ENCODE results near the gene GGCT. TPM values are rescaled to one million over a fixed set of nuclear protein-coding genes. Genes with fewer than 3 reads are reported as not detected.

GGCT gene
- total RNA-seq, 1 experiment from 2014 or later: 73.5 TPM

- no peaks in the 10 kb centered on the region for H3K27me3 ChIP-seq (ENCODE audit: low read length)
- H4K20me1 ChIP-seq (ENCODE audit: insufficient read depth, low read depth, low read length): no peaks in the 10 kb centered on the region
- no peak overlapping the region for H3K9ac ChIP-seq (ENCODE audit: low read length)
- no peaks in the 10 kb centered on the region for H3K9me2 ChIP-seq (replicated peaks; ENCODE audit: insufficient read depth, low read length)
- H3K4me3 ChIP-seq (ENCODE audit: low read length): no peak overlapping the region
- H3K79me2 ChIP-seq (ENCODE audit: low read length): no peaks in the 10 kb centered on the region
- no peaks in the 10 kb centered on the region for H3K36me3 ChIP-seq (ENCODE audit: insufficient read depth, low read length)
- no peak overlapping the region for H3K4me2 ChIP-seq (ENCODE audit: low read depth, low read length, poor library complexity, severe bottlenecking)
- no peak for DNase-seq
- no peak overlapping the region for H3K27ac ChIP-seq (ENCODE audit: low read length)
- no peak overlapping the region for H2AFZ ChIP-seq (ENCODE audit: low read length)
- peaks cover 6% of the 10 kb centered on the region for H3K4me1 ChIP-seq (ENCODE audit: low read length)
- no peaks in the 10 kb centered on the region for H3K9me3 ChIP-seq (ENCODE audit: low read length)
Observed at GRCh38 chr7:30525429-30525828, 20.8 kb upstream of the GGCT start.

DNA sequence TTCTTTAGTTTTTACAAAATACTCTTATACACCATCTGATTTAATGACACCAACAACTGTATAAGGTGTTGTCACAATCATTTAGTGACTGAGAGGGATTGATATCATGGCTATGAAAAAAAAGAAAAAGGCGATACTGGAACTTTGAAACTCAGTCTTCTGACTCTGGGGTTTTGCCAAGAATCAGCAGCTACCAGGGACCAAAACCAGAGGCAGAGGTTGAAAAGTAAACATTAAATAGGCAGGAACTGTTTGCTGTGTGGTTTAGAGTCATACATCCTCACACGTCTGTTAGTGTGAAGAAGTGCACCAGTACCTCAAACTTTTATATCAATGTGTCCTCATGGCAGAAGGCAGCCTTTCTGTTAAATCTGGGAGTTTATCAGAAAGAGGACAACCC, 19.9 kb upstream of the GGCT start:
- no peak overlapping the region for H3K9ac ChIP-seq (ENCODE audit: low read length)
- no peaks in the 10 kb centered on the region for H3K36me3 ChIP-seq (ENCODE audit: insufficient read depth, low read length)
- no peaks in the 10 kb centered on the region for H3K9me2 ChIP-seq (replicated peaks; ENCODE audit: insufficient read depth, low read length)
- peaks cover 11% of the 10 kb centered on the region for H3K4me1 ChIP-seq (ENCODE audit: low read length)
- DNase-seq: no peak
- H3K4me2 ChIP-seq (ENCODE audit: low read depth, low read length, poor library complexity, severe bottlenecking): no peak overlapping the region
- no peaks in the 10 kb centered on the region for H3K79me2 ChIP-seq (ENCODE audit: low read length)
- H3K4me3 ChIP-seq (ENCODE audit: low read length): no peak overlapping the region
- H4K20me1 ChIP-seq (ENCODE audit: insufficient read depth, low read depth, low read length): no peaks in the 10 kb centered on the region
- no peak overlapping the region for H2AFZ ChIP-seq (ENCODE audit: low read length)
- H3K9me3 ChIP-seq (ENCODE audit: low read length): no peaks in the 10 kb centered on the region
- no peaks in the 10 kb centered on the region for H3K27me3 ChIP-seq (ENCODE audit: low read length)
- H3K27ac ChIP-seq (ENCODE audit: low read length): no peak overlapping the region

GRCh38 chr7:30523466-30523865, 18.8 kb upstream of the GGCT start:
- no peak overlapping the region for H3K4me3 ChIP-seq (ENCODE audit: low read length)

DNA sequence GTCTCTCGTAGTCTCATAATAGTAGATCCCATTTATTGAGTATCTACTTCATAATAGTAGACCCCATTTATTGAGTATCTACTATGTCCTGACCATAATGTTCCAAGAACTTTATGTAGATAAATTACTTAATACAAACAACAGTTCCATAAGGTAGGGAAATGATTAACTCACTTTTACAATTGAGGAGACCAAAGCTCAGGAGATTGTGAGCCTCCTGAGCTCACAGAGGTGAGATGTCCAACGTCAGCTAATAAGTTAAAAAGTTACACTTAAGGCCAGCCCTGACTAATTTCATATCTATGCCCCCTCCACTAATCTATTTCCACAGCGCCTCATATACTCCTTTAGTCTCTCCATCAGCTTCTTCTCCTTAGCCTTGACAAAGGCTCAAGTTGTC, 17.5 kb upstream of the GGCT start:
- H3K4me2 ChIP-seq (ENCODE audit: low read depth, low read length, poor library complexity, severe bottlenecking): no peak overlapping the region
- no peaks in the 10 kb centered on the region for H3K79me2 ChIP-seq (ENCODE audit: low read length)
- DNase-seq: no peak
- no peaks in the 10 kb centered on the region for H3K9me3 ChIP-seq (ENCODE audit: low read length)
- H4K20me1 ChIP-seq (ENCODE audit: insufficient read depth, low read depth, low read length): no peaks in the 10 kb centered on the region
- H3K27me3 ChIP-seq (ENCODE audit: low read length): no peaks in the 10 kb centered on the region
- no peaks in the 10 kb centered on the region for H3K9me2 ChIP-seq (replicated peaks; ENCODE audit: insufficient read depth, low read length)
- no peak overlapping the region for H3K4me3 ChIP-seq (ENCODE audit: low read length)
- no peaks in the 10 kb centered on the region for H3K36me3 ChIP-seq (ENCODE audit: insufficient read depth, low read length)
- H2AFZ ChIP-seq (ENCODE audit: low read length): no peak overlapping the region
- H3K9ac ChIP-seq (ENCODE audit: low read length): no peak overlapping the region
- peaks cover 11% of the 10 kb centered on the region for H3K4me1 ChIP-seq (ENCODE audit: low read length)
- H3K27ac ChIP-seq (ENCODE audit: low read length): no peak overlapping the region

More at GRCh38 chr7:30523466-30523865, 18.8 kb upstream of the GGCT start:
- Histone ChIP-seq H3K36me3 (ENCODE audit: insufficient read depth, low read length) (no peaks in the 10 kb centered on the region), H2AFZ (ENCODE audit: low read length) (no peak overlapping the region), H3K9me2 (replicated peaks; ENCODE audit: insufficient read depth, low read length) (no peaks in the 10 kb centered on the region), H3K4me1 (ENCODE audit: low read length) (peaks cover 11% of the 10 kb centered on the region), H3K27ac (ENCODE audit: low read length) (no peak overlapping the region), H4K20me1 (ENCODE audit: insufficient read depth, low read depth, low read length) (no peaks in the 10 kb centered on the region), H3K79me2 (ENCODE audit: low read length) (no peaks in the 10 kb centered on the region), H3K27me3 (ENCODE audit: low read length) (no peaks in the 10 kb centered on the region), H3K9me3 (ENCODE audit: low read length) (no peaks in the 10 kb centered on the region), H3K4me2 (ENCODE audit: low read depth, low read length, poor library complexity, severe bottlenecking) (no peak overlapping the region), H3K9ac (ENCODE audit: low read length) (no peak overlapping the region)
- no peak for DNase-seq

DNA sequence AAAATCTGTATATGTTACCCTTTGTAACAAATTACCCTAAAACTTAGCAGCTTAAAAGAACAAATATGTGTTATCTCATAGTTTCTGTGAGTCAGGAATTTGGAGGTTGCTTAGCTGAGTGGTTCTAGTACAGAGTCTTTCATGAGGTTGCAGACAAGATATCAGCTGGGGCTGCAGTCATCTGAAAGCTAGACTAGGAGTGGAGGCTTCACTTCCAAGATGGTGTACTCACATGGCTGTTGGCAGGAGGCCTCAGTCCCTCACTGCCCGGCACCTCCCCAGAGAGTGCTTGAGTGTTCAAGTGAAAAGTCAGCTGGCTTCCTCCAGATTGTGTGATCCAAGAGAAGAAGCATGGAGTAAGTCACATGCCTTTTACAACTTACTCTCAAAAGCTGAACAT, 16.9 kb upstream of the GGCT start:
- H3K27ac ChIP-seq (ENCODE audit: low read length): no peak overlapping the region
- H3K9ac ChIP-seq (ENCODE audit: low read length): no peak overlapping the region
- H3K4me3 ChIP-seq (ENCODE audit: low read length): no peak overlapping the region
- H3K9me2 ChIP-seq (replicated peaks; ENCODE audit: insufficient read depth, low read length): no peaks in the 10 kb centered on the region
- H3K9me3 ChIP-seq (ENCODE audit: low read length): no peaks in the 10 kb centered on the region
- no peaks in the 10 kb centered on the region for H3K36me3 ChIP-seq (ENCODE audit: insufficient read depth, low read length)
- H3K79me2 ChIP-seq (ENCODE audit: low read length): no peaks in the 10 kb centered on the region
- no peak overlapping the region for H3K4me2 ChIP-seq (ENCODE audit: low read depth, low read length, poor library complexity, severe bottlenecking)
- no peak for DNase-seq
- H3K27me3 ChIP-seq (ENCODE audit: low read length): no peaks in the 10 kb centered on the region
- no peak overlapping the region for H2AFZ ChIP-seq (ENCODE audit: low read length)
- peaks cover 11% of the 10 kb centered on the region for H3K4me1 ChIP-seq (ENCODE audit: low read length)
- no peaks in the 10 kb centered on the region for H4K20me1 ChIP-seq (ENCODE audit: insufficient read depth, low read depth, low read length)

- H3K4me1 ChIP-seq (ENCODE audit: low read length): peaks cover 11% of the 10 kb centered on the region
- H3K9ac ChIP-seq (ENCODE audit: low read length): no peak overlapping the region
- no peak overlapping the region for H2AFZ ChIP-seq (ENCODE audit: low read length)
- no peaks in the 10 kb centered on the region for H3K36me3 ChIP-seq (ENCODE audit: insufficient read depth, low read length)
- H3K9me2 ChIP-seq (replicated peaks; ENCODE audit: insufficient read depth, low read length): no peaks in the 10 kb centered on the region
- no peaks in the 10 kb centered on the region for H3K27me3 ChIP-seq (ENCODE audit: low read length)
- H4K20me1 ChIP-seq (ENCODE audit: insufficient read depth, low read depth, low read length): no peaks in the 10 kb centered on the region
- no peak overlapping the region for H3K27ac ChIP-seq (ENCODE audit: low read length)
- H3K4me2 ChIP-seq (ENCODE audit: low read depth, low read length, poor library complexity, severe bottlenecking): no peak overlapping the region
- H3K9me3 ChIP-seq (ENCODE audit: low read length): no peaks in the 10 kb centered on the region
- DNase-seq: no peak
- H3K4me3 ChIP-seq (ENCODE audit: low read length): no peak overlapping the region
- no peaks in the 10 kb centered on the region for H3K79me2 ChIP-seq (ENCODE audit: low read length)
Observed at GRCh38 chr7:30519122-30519521, 14.5 kb upstream of the GGCT start.

DNA sequence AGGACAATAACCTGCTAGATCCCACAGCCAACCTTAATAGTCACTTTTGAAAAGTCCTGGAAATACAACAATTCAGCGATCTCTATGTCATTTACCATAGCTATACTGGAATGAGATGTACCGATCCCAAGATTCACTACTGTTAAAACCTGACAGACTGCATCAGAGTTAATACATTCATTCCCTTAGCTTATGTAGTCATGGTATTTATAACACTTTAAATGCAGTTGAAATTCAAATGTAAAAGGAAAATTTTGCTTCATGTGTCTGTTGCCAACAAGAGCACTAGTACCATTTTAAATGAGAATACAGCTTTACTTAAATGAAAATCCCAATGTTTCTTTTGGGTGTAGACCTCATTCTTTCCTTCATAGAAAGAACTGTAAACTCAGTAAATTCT, 11.1 kb upstream of the GGCT start:
- no peaks in the 10 kb centered on the region for H4K20me1 ChIP-seq (ENCODE audit: insufficient read depth, low read depth, low read length)
- no peak overlapping the region for H3K4me2 ChIP-seq (ENCODE audit: low read depth, low read length, poor library complexity, severe bottlenecking)
- no peak overlapping the region for H3K27ac ChIP-seq (ENCODE audit: low read length)
- no peaks in the 10 kb centered on the region for H3K36me3 ChIP-seq (ENCODE audit: insufficient read depth, low read length)
- peak; percentile 10 for DNase-seq
- H3K79me2 ChIP-seq (ENCODE audit: low read length): no peaks in the 10 kb centered on the region
- peaks cover 8% of the 10 kb centered on the region for H3K4me1 ChIP-seq (ENCODE audit: low read length)
- H3K4me3 ChIP-seq (ENCODE audit: low read length): no peak overlapping the region
- no peaks in the 10 kb centered on the region for H3K27me3 ChIP-seq (ENCODE audit: low read length)
- no peak overlapping the region for H3K9ac ChIP-seq (ENCODE audit: low read length)
- no peak overlapping the region for H2AFZ ChIP-seq (ENCODE audit: low read length)
- no peaks in the 10 kb centered on the region for H3K9me2 ChIP-seq (replicated peaks; ENCODE audit: insufficient read depth, low read length)
- H3K9me3 ChIP-seq (ENCODE audit: low read length): no peaks in the 10 kb centered on the region

- Histone ChIP-seq H3K27ac (ENCODE audit: low read length) (no peak overlapping the region), H3K4me3 (ENCODE audit: low read length) (no peak overlapping the region), H3K9me3 (ENCODE audit: low read length) (no peaks in the 10 kb centered on the region), H4K20me1 (ENCODE audit: insufficient read depth, low read depth, low read length) (no peaks in the 10 kb centered on the region), H3K9me2 (replicated peaks; ENCODE audit: insufficient read depth, low read length) (no peaks in the 10 kb centered on the region), H3K4me1 (ENCODE audit: low read length) (no peaks in the 10 kb centered on the region), H2AFZ (ENCODE audit: low read length) (no peak overlapping the region), H3K9ac (ENCODE audit: low read length) (no peak overlapping the region), H3K36me3 (ENCODE audit: insufficient read depth, low read length) (no peaks in the 10 kb centered on the region), H3K4me2 (ENCODE audit: low read depth, low read length, poor library complexity, severe bottlenecking) (no peak overlapping the region), H3K79me2 (ENCODE audit: low read length) (no peaks in the 10 kb centered on the region), H3K27me3 (ENCODE audit: low read length) (no peaks in the 10 kb centered on the region)
- DNase-seq: peak; percentile 0
Observed at GRCh38 chr7:30514776-30515175, 10.1 kb upstream of the GGCT start.

DNA sequence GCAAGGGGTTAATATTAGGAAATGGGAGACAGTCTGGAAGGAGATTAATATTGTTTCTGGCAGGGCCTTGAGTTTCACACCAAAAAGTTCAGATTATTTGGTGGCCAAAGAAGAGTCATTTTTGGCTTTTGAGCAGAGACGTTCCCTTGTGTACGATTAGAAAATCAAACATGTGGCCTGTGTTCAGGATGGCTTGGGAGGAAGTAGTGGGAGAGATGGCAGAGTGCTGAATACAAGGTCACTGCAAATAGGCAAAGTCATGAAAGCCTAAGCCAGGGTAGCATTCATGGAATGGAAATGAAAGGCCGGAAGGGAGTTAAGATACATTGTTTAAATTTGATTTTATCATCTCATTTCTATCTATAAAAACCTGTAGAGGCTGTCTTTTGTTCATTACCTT, 9.5 kb upstream of the GGCT start:
- H3K4me3 ChIP-seq (ENCODE audit: low read length): no peak overlapping the region
- no peaks in the 10 kb centered on the region for H3K9me3 ChIP-seq (ENCODE audit: low read length)
- no peaks in the 10 kb centered on the region for H3K4me1 ChIP-seq (ENCODE audit: low read length)
- no peaks in the 10 kb centered on the region for H3K36me3 ChIP-seq (ENCODE audit: insufficient read depth, low read length)
- H3K27me3 ChIP-seq (ENCODE audit: low read length): no peaks in the 10 kb centered on the region
- H3K9me2 ChIP-seq (replicated peaks; ENCODE audit: insufficient read depth, low read length): no peaks in the 10 kb centered on the region
- H3K4me2 ChIP-seq (ENCODE audit: low read depth, low read length, poor library complexity, severe bottlenecking): no peak overlapping the region
- H3K9ac ChIP-seq (ENCODE audit: low read length): no peak overlapping the region
- peak; percentile 7 for DNase-seq
- H3K79me2 ChIP-seq (ENCODE audit: low read length): no peaks in the 10 kb centered on the region
- H2AFZ ChIP-seq (ENCODE audit: low read length): no peak overlapping the region
- no peaks in the 10 kb centered on the region for H4K20me1 ChIP-seq (ENCODE audit: insufficient read depth, low read depth, low read length)
- no peak overlapping the region for H3K27ac ChIP-seq (ENCODE audit: low read length)

Data from Karpas-422 (cell line).